K562 (cell line): ENCODE results near the gene LMAN2L. TPM values are rescaled to one million over a fixed set of nuclear protein-coding genes. Genes with fewer than 3 reads are reported as not detected.

Experiments used
- ATAC-seq: fragments of 200-7000 bp; cut with Tn5 transposase; 3 replicates; pipeline ENCODE4 v1.9.1; 2020; ENCODE audit warnings: moderate library complexity
- BruUV-seq: library from RNA; stranded (reverse); fragments of 400-500 nt; replicated peaks from 2 replicates; lab custom pipeline; 2021; lab: Mats Ljungman, UMichigan
- CTCF ChIA-PET: fragments of 300-600 bp; formaldehyde crosslinking; extraction: SDS; loops from one replicate; lab custom pipeline; 2021; ENCODE audit warnings: low intra/inter-chr PET ratio; lab: Yijun Ruan, JAX
- POLR2A ChIA-PET: fragments of 300-600, 350-650 bp; sonication (Branson Sonifier 250); formaldehyde crosslinking; extraction: SDS; loops from one replicate; lab custom pipeline; 2021; ENCODE audit warnings: antibody characterized with exemption, inconsistent platforms; lab: Yijun Ruan, JAX
- DNase-seq, 4 experiments: peaks; one replicate each; pipeline versions ENCODE4 v3.0.0 to v3.0.0-alpha.2; 2011 to 2018; ENCODE audit warnings: low spot score in 3 of 4, mixed read lengths in 3 of 4; ENCODE audit errors: extremely low read depth in 1 of 4
- FAIRE-seq: peaks from 2 replicates; lab custom pipeline; 2011; peaks lifted over from hg19 to GRCh38; lab: Jason Lieb, UNC
- H2AFZ ChIP-seq: 2 replicates; pipeline ENCODE4 v1.6.0; 2011; ENCODE audit warnings: low read depth, low read length, control low read depth, inconsistent platforms
- H3K27ac ChIP-seq: fragments of 200-600 bp; 3 replicates; pipeline ENCODE4 v1.8.0; 2011; ENCODE audit warnings: low read depth, mild to moderate bottlenecking, control low read depth, inconsistent platforms, low read length, moderate library complexity, mixed read lengths; ENCODE audit errors: extremely low read depth
- H3K27me3 ChIP-seq, 2 experiments: fragments of 300-600 bp in 1 of 2; 2 replicates in 1 of 2; 3 replicates in 1 of 2; pipeline versions ENCODE4 v1.6.0 to v1.8.0; 2011; ENCODE audit warnings: inconsistent platforms in 2 of 2, low read length in 2 of 2, mild to moderate bottlenecking in 1 of 2, mixed read lengths in 1 of 2, moderate library complexity in 1 of 2; ENCODE audit not compliant: control insufficient read depth in 2 of 2, insufficient read depth in 2 of 2
- H3K36me3 ChIP-seq: fragments of 300-600 bp; 3 replicates; pipeline ENCODE4 v1.8.0; 2011; ENCODE audit warnings: mild to moderate bottlenecking, low read length, inconsistent platforms; ENCODE audit not compliant: control insufficient read depth, insufficient read depth
- H3K4me1 ChIP-seq, 2 experiments: fragments of 200-600 bp in 1 of 2; replicated peaks in 1 of 2; 2 replicates in 1 of 2; 3 replicates in 1 of 2; pipeline versions ENCODE4 v1.5.1 to v1.8.0; 2011; ENCODE audit warnings: inconsistent platforms in 2 of 2, low read length in 2 of 2, mild to moderate bottlenecking in 1 of 2, mixed read lengths in 1 of 2, moderate library complexity in 1 of 2; ENCODE audit not compliant: control insufficient read depth in 2 of 2, insufficient read depth in 2 of 2
- H3K4me2 ChIP-seq: 2 replicates; pipeline ENCODE4 v1.6.1; 2011; ENCODE audit warnings: low read length, control low read depth, inconsistent platforms, mixed read lengths; ENCODE audit not compliant: insufficient read depth
- H3K4me3 ChIP-seq: fragments of 200-600 bp; sonication (generic), shearing (Covaris generic); 2 replicates; pipeline ENCODE4 v1.5.1; 2016; ENCODE audit warnings: control low read depth, inconsistent platforms
- H3K79me2 ChIP-seq: fragments of 200-600 bp; 3 replicates; pipeline ENCODE4 v1.8.0; 2011; ENCODE audit warnings: low read length, inconsistent platforms; ENCODE audit not compliant: control insufficient read depth, insufficient read depth
- H3K9ac ChIP-seq, 2 experiments: 2 replicates each; pipeline versions ENCODE4 v1.6.0 to v1.6.1; 2011; ENCODE audit warnings: low read depth in 2 of 2, low read length in 2 of 2, control low read depth in 1 of 2, inconsistent platforms in 1 of 2, mild to moderate bottlenecking in 1 of 2, mixed read lengths in 1 of 2; ENCODE audit not compliant: insufficient read depth in 1 of 2
- H3K9me1 ChIP-seq: one replicate; pipeline ENCODE4 v1.6.0; 2011; ENCODE audit warnings: inconsistent platforms, mild to moderate bottlenecking, low read length, moderate library complexity; ENCODE audit not compliant: control insufficient read depth, insufficient read depth
- H3K9me3 ChIP-seq: replicated peaks from 2 replicates; pipeline ENCODE4 v1.5.1; 2011; ENCODE audit warnings: low read depth, low read length, inconsistent platforms; ENCODE audit not compliant: control insufficient read depth, insufficient read depth
- H4K20me1 ChIP-seq: replicated peaks from 2 replicates; pipeline ENCODE4 v1.6.1; 2011; ENCODE audit warnings: low read length, inconsistent platforms, mixed read lengths; ENCODE audit not compliant: control insufficient read depth, insufficient read depth
- ADNP ChIP-seq: fragments of 200-800 bp; sonication (Bioruptor generic); IDR thresholded peaks from 2 replicates; pipeline ENCODE4 v1.6.1; 2016; ENCODE audit warnings: missing genetic modification characterization, missing compliant biosample characterization
- DMBX1 ChIP-seq: fragments of 250-450 bp; sonication (Bioruptor Pico); IDR thresholded peaks from 2 replicates; pipeline ENCODE4 v1.8.0; 2022; ENCODE audit warnings: inconsistent platforms, mild to moderate bottlenecking, moderate library complexity, borderline replicate concordance
- ETS2 ChIP-seq: IDR thresholded peaks from 2 replicates; pipeline ENCODE4 v1.6.1; 2016; ENCODE audit warnings: borderline replicate concordance, missing genetic modification characterization, mild to moderate bottlenecking, moderate library complexity, missing compliant biosample characterization; ENCODE audit not compliant: poor library complexity, severe bottlenecking
- GABPA ChIP-seq: fragments of 200-800 bp; sonication (Bioruptor generic); conservative IDR thresholded peaks from 2 replicates; pipeline ENCODE4 v1.6.1; 2016; ENCODE audit warnings: low read depth, missing genetic modification characterization, missing compliant biosample characterization
- PCBP1 ChIP-seq: fragments of 200-400 bp; formaldehyde crosslinking; IDR thresholded peaks from 2 replicates; pipeline ENCODE4 v1.6.1; 2018; ENCODE audit warnings: mild to moderate bottlenecking, low read depth, low read length; ENCODE audit not compliant: poor library complexity, severe bottlenecking
- TGIF2 ChIP-seq: sonication (generic); formaldehyde crosslinking; IDR thresholded peaks from 2 replicates; pipeline ENCODE4 v1.8.1; 2022; ENCODE audit warnings: mild to moderate bottlenecking, missing genetic modification reagents, moderate library complexity
- ZBTB1 ChIP-seq: sonication (generic); formaldehyde crosslinking; IDR thresholded peaks from 2 replicates; pipeline ENCODE4 v1.8.1; 2023; ENCODE audit warnings: missing genetic modification reagents, low read depth, mild to moderate bottlenecking, borderline replicate concordance
- ZNF174 ChIP-seq: fragments of 250-450 bp; sonication (Bioruptor Pico); IDR thresholded peaks from 2 replicates; pipeline ENCODE4 v1.4.0; 2020; ENCODE audit warnings: mild to moderate bottlenecking
- ZNF197 ChIP-seq: fragments of 200-800 bp; sonication (Bioruptor generic); IDR thresholded peaks from 2 replicates; pipeline ENCODE4 v1.6.1; 2016; ENCODE audit warnings: low read depth, missing genetic modification characterization, missing compliant biosample characterization
- ZNF79 ChIP-seq: fragments of 250-450 bp; sonication (Bioruptor Pico); IDR thresholded peaks from 2 replicates; pipeline ENCODE4 v1.4.0; 2020; ENCODE audit warnings: low read depth, mild to moderate bottlenecking, moderate library complexity
- WGBS: fragments of 100-300 bp; shearing (Covaris generic); methylation state at CpG from one replicate; pipeline ENCODE4 v1.1.6; 2016; ENCODE audit warnings: low coverage, mixed read lengths; ENCODE audit not compliant: insufficient coverage; ENCODE audit errors: missing lambda C conversion rate; 5-methylcytosine and 5-hydroxymethylcytosine counted together
- in situ Hi-C: fragments of 300-500 bp; cut with MboI; formaldehyde crosslinking; loops from 4 replicates; pipeline ENCODE4 v1.15.0; 2018; ENCODE audit warnings: inconsistent platforms, mixed read lengths
- intact Hi-C: fragments of 100-400 bp; cut with micrococcal nuclease; formaldehyde crosslinking; loops from 2 replicates; pipeline ENCODE4 v1.14.2; 2022
- polyA plus RNA-seq, 8 experiments: library from polyadenylated mRNA; depleted of rRNA in 4 of 8; stranded (reverse) in 5 of 8; unstranded in 3 of 8; fragments of >200 nt; fragmentation: Nextera tagmentation in 2 of 8; fragmentation: Illumina TruSeq in 1 of 8; extraction: Ambion mirVana in 2 of 8; extraction: Trizol in 1 of 8; gene quantifications; 2 replicates each; pipeline versions ENCODE4 v1.2.1 to v1.2.3, GENCODE V29; 2011 to 2014; ENCODE audit warnings: inconsistent platforms in 1 of 8, missing spikeins in 1 of 8
- total RNA-seq, 7 experiments: library from RNA; depleted of rRNA in 6 of 7; stranded (reverse); fragments of >200 nt in 6 of 7; fragmentation: Illumina TruSeq in 2 of 7; extraction: Trizol in 2 of 7; gene quantifications; 2 replicates each; pipeline versions ENCODE4 v1.2.1 to v1.2.3, GENCODE V29; 2011 to 2021; ENCODE audit warnings: low replicate concordance in 1 of 7
- TF ChIP-seq, protein P1 (sequence below): fragments of 450-650 bp; formaldehyde crosslinking; IDR thresholded peaks from 2 replicates; pipeline ENCODE4 v1.4.0; 2022; ENCODE audit warnings: mild to moderate bottlenecking, moderate library complexity
- TF ChIP-seq, protein P2 (sequence below): sonication (generic); formaldehyde crosslinking; IDR thresholded peaks from 2 replicates; pipeline ENCODE4 v1.8.0; 2022; ENCODE audit warnings: mild to moderate bottlenecking, low read depth, missing genetic modification reagents
- TF ChIP-seq, protein P3 (sequence below): fragments of 250-450 bp; sonication (Bioruptor Pico); IDR thresholded peaks from 2 replicates; pipeline ENCODE4 v1.8.0; 2022; ENCODE audit warnings: moderate library complexity, mild to moderate bottlenecking, inconsistent platforms
- TF ChIP-seq, protein P4 (sequence below): fragments of 450-650 bp; formaldehyde crosslinking; IDR thresholded peaks from 2 replicates; pipeline ENCODE4 v1.4.0; 2020; ENCODE audit warnings: mild to moderate bottlenecking, mixed read lengths
- TF ChIP-seq, protein P5 (sequence below): fragments of 250-450 bp; sonication (Bioruptor Pico); IDR thresholded peaks from 2 replicates; pipeline ENCODE4 v1.4.0; 2020; ENCODE audit warnings: borderline replicate concordance

The LMAN2L gene
- total and polyA plus RNA-seq, 9 of the 15 experiments (the other 6 are each of a cell fraction or from before 2014, with no cell fraction given) = 7.2 to 37.7 (median 12.5) TPM

DNA sequence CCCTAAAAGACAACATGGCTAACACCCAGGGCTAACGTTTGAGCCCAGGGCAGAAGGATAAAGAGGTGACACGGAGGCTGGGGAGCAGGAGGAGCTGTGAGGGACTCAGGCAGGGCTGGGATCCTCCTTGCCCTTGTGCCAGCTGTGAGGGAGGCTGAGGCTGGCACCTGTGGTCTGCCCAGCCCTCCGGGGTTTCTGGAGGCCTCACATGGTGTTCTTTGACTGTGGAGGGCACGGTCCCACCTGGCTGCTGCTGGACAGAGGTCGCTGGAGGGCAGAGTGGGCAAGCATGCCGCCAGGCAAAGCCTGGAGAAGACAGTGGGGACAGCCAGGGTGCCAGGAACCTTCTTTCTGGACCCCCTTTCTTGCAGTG lies 49.4 kb upstream of the LMAN2L start:
- no TSS peak for BruUV-seq
- CTCF ChIA-PET = no interaction called here
- H4K20me1 ChIP-seq = no peaks in the 10 kb centered on the region
- H3K9ac ChIP-seq = peak overlapping the region in 1 of 2 experiments; percentile 61; a peak in 1 of 4 replicates
- DNase-seq (no peak), ATAC-seq (no peak), FAIRE-seq (no peak)
- no peak overlapping the region for H3K4me2 ChIP-seq
- POLR2A ChIA-PET = no interaction called here
- intact Hi-C loops (no loop called here), in situ Hi-C loops (no loop called here)
- 20% methylated on average over 6 of the region's 6 CpGs for WGBS
- TF ChIP-seq TGIF2 (CRISPR knock-in tag) (no peak), GABPA (tag) (no peak), PCBP1 (no peak), ZNF79 (CRISPR knock-in tag) (no peak), ZNF197 (CRISPR knock-in tag) (no peak), ZNF174 (CRISPR knock-in tag) (no peak), DMBX1 (CRISPR knock-in tag) (no peak), ZBTB1 (no peak), ADNP (no peak), ETS2 (no peak)
- TF ChIP-seq, protein P1, sequence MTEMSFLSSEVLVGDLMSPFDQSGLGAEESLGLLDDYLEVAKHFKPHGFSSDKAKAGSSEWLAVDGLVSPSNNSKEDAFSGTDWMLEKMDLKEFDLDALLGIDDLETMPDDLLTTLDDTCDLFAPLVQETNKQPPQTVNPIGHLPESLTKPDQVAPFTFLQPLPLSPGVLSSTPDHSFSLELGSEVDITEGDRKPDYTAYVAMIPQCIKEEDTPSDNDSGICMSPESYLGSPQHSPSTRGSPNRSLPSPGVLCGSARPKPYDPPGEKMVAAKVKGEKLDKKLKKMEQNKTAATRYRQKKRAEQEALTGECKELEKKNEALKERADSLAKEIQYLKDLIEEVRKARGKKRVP (CRISPR knock-in tag) = no peak
- TF ChIP-seq, protein P2, sequence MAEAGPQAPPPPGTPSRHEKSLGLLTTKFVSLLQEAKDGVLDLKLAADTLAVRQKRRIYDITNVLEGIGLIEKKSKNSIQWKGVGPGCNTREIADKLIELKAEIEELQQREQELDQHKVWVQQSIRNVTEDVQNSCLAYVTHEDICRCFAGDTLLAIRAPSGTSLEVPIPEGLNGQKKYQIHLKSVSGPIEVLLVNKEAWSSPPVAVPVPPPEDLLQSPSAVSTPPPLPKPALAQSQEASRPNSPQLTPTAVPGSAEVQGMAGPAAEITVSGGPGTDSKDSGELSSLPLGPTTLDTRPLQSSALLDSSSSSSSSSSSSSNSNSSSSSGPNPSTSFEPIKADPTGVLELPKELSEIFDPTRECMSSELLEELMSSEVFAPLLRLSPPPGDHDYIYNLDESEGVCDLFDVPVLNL = no peak
- TF ChIP-seq, protein P3, sequence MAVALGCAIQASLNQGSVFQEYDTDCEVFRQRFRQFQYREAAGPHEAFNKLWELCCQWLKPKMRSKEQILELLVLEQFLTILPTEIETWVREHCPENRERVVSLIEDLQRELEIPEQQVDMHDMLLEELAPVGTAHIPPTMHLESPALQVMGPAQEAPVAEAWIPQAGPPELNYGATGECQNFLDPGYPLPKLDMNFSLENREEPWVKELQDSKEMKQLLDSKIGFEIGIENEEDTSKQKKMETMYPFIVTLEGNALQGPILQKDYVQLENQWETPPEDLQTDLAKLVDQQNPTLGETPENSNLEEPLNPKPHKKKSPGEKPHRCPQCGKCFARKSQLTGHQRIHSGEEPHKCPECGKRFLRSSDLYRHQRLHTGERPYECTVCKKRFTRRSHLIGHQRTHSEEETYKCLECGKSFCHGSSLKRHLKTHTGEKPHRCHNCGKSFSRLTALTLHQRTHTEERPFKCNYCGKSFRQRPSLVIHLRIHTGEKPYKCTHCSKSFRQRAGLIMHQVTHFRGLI (CRISPR knock-in tag) = no peak
- TF ChIP-seq, protein P4, sequence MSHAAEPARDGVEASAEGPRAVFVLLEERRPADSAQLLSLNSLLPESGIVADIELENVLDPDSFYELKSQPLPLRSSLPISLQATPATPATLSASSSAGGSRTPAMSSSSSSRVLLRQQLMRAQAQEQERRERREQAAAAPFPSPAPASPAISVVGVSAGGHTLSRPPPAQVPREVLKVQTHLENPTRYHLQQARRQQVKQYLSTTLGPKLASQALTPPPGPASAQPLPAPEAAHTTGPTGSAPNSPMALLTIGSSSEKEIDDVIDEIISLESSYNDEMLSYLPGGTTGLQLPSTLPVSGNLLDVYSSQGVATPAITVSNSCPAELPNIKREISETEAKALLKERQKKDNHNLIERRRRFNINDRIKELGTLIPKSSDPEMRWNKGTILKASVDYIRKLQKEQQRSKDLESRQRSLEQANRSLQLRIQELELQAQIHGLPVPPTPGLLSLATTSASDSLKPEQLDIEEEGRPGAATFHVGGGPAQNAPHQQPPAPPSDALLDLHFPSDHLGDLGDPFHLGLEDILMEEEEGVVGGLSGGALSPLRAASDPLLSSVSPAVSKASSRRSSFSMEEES (CRISPR knock-in tag) = no peak
- TF ChIP-seq, protein P5, sequence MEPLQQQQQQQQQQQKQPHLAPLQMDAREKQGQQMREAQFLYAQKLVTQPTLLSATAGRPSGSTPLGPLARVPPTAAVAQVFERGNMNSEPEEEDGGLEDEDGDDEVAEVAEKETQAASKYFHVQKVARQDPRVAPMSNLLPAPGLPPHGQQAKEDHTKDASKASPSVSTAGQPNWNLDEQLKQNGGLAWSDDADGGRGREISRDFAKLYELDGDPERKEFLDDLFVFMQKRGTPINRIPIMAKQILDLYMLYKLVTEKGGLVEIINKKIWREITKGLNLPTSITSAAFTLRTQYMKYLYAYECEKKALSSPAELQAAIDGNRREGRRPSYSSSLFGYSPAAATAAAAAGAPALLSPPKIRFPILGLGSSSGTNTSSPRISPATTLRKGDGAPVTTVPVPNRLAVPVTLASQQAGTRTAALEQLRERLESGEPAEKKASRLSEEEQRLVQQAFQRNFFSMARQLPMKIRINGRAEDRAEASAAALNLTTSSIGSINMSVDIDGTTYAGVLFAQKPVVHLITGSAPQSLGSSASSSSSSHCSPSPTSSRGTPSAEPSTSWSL (CRISPR knock-in tag) = no peak
- H3K27ac ChIP-seq = no peak overlapping the region
- H3K9me1 ChIP-seq = no peaks in the 10 kb centered on the region
- H2AFZ ChIP-seq = no peak overlapping the region
- no peaks in the 10 kb centered on the region for H3K79me2 ChIP-seq
- H3K4me3 ChIP-seq = no peak overlapping the region
- H3K9me3 ChIP-seq = no peaks in the 10 kb centered on the region
- no peaks in the 10 kb centered on the region for H3K36me3 ChIP-seq
- H3K4me1 ChIP-seq = peaks cover 0 to 11% of the 10 kb centered on the region in 2 experiments; a peak in 2 of 5 replicates
- H3K27me3 ChIP-seq = no peaks in the 10 kb centered on the region
